Mesendoderm (in vitro differentiated cells): ENCODE results near the gene ACE2.
A peak's percentile ranks its signal among the peaks of the same experiment; 100 is the strongest.

Experiments
- DNase-seq: peaks from one replicate; pipeline ENCODE4 v3.0.0; 2013
- H2AK5ac ChIP-seq: 2 replicates; pipeline ENCODE4 v1.6.1; 2013; ENCODE audit warnings: low read length, inconsistent platforms
- H2BK120ac ChIP-seq: 2 replicates; pipeline ENCODE4 v1.6.1; 2013; ENCODE audit warnings: low read depth, mild to moderate bottlenecking, low read length, moderate library complexity, mixed read lengths
- H2BK15ac ChIP-seq: replicated peaks from 2 replicates; pipeline ENCODE4 v1.6.1; 2013; ENCODE audit warnings: low read depth, mild to moderate bottlenecking, moderate library complexity
- H2BK5ac ChIP-seq: 2 replicates; pipeline ENCODE4 v1.6.1; 2013; ENCODE audit warnings: low read length, inconsistent platforms
- H3K18ac ChIP-seq: 2 replicates; pipeline ENCODE4 v1.6.1; 2013; ENCODE audit warnings: mild to moderate bottlenecking, low read length, mixed read lengths
- H3K23ac ChIP-seq: one replicate; pipeline ENCODE4 v1.6.1; 2013; ENCODE audit warnings: low read length
- H3K27ac ChIP-seq: 2 replicates; pipeline ENCODE4 v1.5.1; 2013; ENCODE audit warnings: low read depth, mild to moderate bottlenecking, inconsistent platforms, low read length, moderate library complexity
- H3K27me3 ChIP-seq: 2 replicates; pipeline ENCODE4 v1.6.1; 2013; ENCODE audit warnings: low read length, control low read depth, mild to moderate bottlenecking, inconsistent platforms; ENCODE audit not compliant: insufficient read depth, poor library complexity
- H3K36me3 ChIP-seq: 2 replicates; pipeline ENCODE4 v1.6.1; 2013; ENCODE audit warnings: low read length, inconsistent platforms; ENCODE audit not compliant: control insufficient read depth, insufficient read depth
- H3K4ac ChIP-seq: one replicate; pipeline ENCODE4 v1.6.1; 2013; ENCODE audit warnings: low read depth, mild to moderate bottlenecking, low read length, moderate library complexity
- H3K4me1 ChIP-seq: 2 replicates; pipeline ENCODE4 v1.6.1; 2013; ENCODE audit warnings: low read depth, low read length, inconsistent platforms; ENCODE audit not compliant: control insufficient read depth
- H3K4me2 ChIP-seq: 2 replicates; pipeline ENCODE4 v1.6.1; 2013; ENCODE audit warnings: low read length
- H3K4me3 ChIP-seq: 2 replicates; pipeline ENCODE4 v1.5.1; 2013; ENCODE audit warnings: mild to moderate bottlenecking, low read length
- H3K56ac ChIP-seq: one replicate; pipeline ENCODE4 v1.6.1; 2013; ENCODE audit warnings: low read length
- H3K79me1 ChIP-seq: 2 replicates; pipeline ENCODE4 v1.6.1; 2013; ENCODE audit warnings: low read length, inconsistent platforms
- H3K79me2 ChIP-seq: 2 replicates; pipeline ENCODE4 v1.6.1; 2013; ENCODE audit warnings: mild to moderate bottlenecking, low read length; ENCODE audit not compliant: control insufficient read depth, insufficient read depth
- H3K9ac ChIP-seq: 2 replicates; pipeline ENCODE4 v1.6.1; 2013; ENCODE audit warnings: low read length, inconsistent platforms
- H4K5ac ChIP-seq: one replicate; pipeline ENCODE4 v1.6.1; 2013; ENCODE audit warnings: low read length
- H4K8ac ChIP-seq: one replicate; pipeline ENCODE4 v1.6.1; 2013; ENCODE audit warnings: low read depth, mild to moderate bottlenecking, control low read depth, low read length, moderate library complexity
- WGBS: extraction: QIAGEN DNeasy Blood & Tissue Kit; methylation state at CpG from one replicate; pipeline ENCODE4 v1.1.7; 2013; ENCODE audit warnings: low lambda C conversion rate, missing lambda C conversion rate; ENCODE audit not compliant: insufficient coverage; ENCODE audit errors: extremely low coverage; 5-methylcytosine and 5-hydroxymethylcytosine counted together

ACE2 gene

DNA sequence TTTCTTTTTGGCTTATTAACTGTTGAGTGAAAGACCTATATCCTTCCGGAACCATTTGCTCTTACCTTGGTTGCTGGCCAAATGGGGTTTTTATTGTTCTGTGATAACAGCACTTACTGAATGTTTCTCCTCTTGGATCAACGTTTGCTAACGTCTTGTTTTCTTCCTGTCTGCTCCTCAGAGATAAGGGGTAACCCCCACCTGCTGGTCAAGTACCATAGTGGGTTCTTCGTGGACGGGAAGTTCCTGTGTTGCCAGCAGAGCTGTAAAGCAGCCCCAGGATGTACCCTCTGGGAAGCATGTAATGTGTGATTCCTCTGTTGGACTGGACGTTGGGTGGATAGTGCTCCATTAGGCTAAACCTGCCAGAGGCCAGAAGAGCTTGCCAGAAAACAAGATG is 84.8 kb downstream of the ACE2 start:
- Histone ChIP-seq H4K8ac (no peak overlapping the region), H3K4me2 (no peak overlapping the region), H2BK15ac (no peak overlapping the region), H3K4me3 (no peak overlapping the region), H3K56ac (no peak overlapping the region), H2AK5ac (no peak overlapping the region), H3K36me3 (no peaks in the 10 kb centered on the region), H2BK5ac (no peak overlapping the region), H3K27me3 (no peaks in the 10 kb centered on the region), H4K5ac (no peak overlapping the region), H3K18ac (no peak overlapping the region), H3K9ac (no peak overlapping the region), H3K27ac (no peak overlapping the region), H3K79me1 (no peaks in the 10 kb centered on the region), H3K4me1 (no peaks in the 10 kb centered on the region), H3K4ac (no peak overlapping the region), H3K23ac (no peak overlapping the region), H2BK120ac (no peak overlapping the region), H3K79me2 (no peaks in the 10 kb centered on the region)
- DNase-seq = peak; percentile 59
- WGBS = no CpG with 5 or more reads among the region's 6 CpGs

DNA sequence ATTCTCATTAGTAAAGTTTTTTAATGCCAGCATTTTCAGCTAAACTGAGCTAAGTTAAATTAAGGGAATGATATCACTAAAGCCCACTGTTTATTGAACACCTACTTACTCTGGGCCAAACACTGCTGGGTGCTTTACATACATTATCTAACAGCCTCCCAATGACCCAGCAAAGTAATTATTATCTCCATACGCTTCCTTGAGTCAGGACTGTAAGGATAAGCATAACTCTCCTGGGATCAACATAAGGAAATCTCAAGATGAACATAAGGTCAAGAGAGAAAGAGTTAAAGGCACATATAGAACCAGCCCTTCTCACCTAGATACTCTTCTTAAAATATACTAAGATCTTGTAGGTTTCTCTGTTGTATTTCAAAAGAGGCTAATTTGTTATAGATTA is 86.5 kb downstream of the ACE2 start:
- Histone ChIP-seq H3K9ac (no peak overlapping the region), H3K23ac (no peak overlapping the region), H3K79me1 (no peaks in the 10 kb centered on the region), H2BK5ac (no peak overlapping the region), H2BK15ac (no peak overlapping the region), H3K4ac (no peak overlapping the region), H3K18ac (no peak overlapping the region), H3K4me3 (no peak overlapping the region), H3K4me1 (no peaks in the 10 kb centered on the region), H4K8ac (no peak overlapping the region), H2AK5ac (no peak overlapping the region), H3K27me3 (no peaks in the 10 kb centered on the region), H3K79me2 (no peaks in the 10 kb centered on the region), H3K27ac (no peak overlapping the region), H4K5ac (no peak overlapping the region), H2BK120ac (no peak overlapping the region), H3K56ac (no peak overlapping the region), H3K4me2 (no peak overlapping the region), H3K36me3 (no peaks in the 10 kb centered on the region)
- no CpG with 5 or more reads among the region's 1 CpG for WGBS
- DNase-seq = no peak

DNA sequence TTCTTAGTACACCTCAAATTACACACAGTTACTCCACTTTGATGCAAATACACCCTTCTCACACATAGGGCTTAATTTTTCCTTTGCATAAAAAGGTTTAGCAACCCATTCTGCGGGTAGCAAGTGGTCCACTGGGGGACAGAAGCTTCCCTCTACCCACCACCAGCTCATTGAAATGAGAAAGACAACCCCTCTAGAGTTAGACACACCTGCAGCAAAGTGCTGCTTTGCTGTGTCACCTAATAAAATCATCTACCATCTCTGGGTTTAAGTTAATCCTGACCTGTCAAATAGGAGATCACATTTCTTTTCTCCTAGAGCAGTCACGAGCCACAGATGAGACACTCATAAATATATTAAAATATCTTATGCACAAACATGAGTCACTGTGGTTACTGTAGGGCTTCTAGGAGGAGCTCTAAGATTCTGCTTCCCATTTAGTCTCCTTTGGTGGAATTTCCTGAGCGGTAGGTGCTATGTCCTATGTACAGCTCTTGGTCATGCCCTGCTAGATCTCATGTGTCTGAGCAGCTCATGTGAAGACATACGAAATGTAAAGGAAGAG is 88.3 kb downstream of the ACE2 start:
- H4K8ac ChIP-seq = no peak overlapping the region
- H3K9ac ChIP-seq = no peak overlapping the region
- no peak overlapping the region for H2BK120ac ChIP-seq
- H3K4ac ChIP-seq = no peak overlapping the region
- no peak overlapping the region for H2BK5ac ChIP-seq
- no peaks in the 10 kb centered on the region for H3K27me3 ChIP-seq
- H3K36me3 ChIP-seq = no peaks in the 10 kb centered on the region
- no peak overlapping the region for H2AK5ac ChIP-seq
- no peak overlapping the region for H3K23ac ChIP-seq
- no CpG with 5 or more reads among the region's 4 CpGs for WGBS
- DNase-seq = no peak
- H3K18ac ChIP-seq = no peak overlapping the region
- H2BK15ac ChIP-seq = no peak overlapping the region
- no peaks in the 10 kb centered on the region for H3K79me1 ChIP-seq
- H3K79me2 ChIP-seq = no peaks in the 10 kb centered on the region
- H3K4me1 ChIP-seq = no peaks in the 10 kb centered on the region
- H4K5ac ChIP-seq = no peak overlapping the region
- no peak overlapping the region for H3K56ac ChIP-seq
- no peak overlapping the region for H3K4me2 ChIP-seq
- no peak overlapping the region for H3K4me3 ChIP-seq
- no peak overlapping the region for H3K27ac ChIP-seq

DNA sequence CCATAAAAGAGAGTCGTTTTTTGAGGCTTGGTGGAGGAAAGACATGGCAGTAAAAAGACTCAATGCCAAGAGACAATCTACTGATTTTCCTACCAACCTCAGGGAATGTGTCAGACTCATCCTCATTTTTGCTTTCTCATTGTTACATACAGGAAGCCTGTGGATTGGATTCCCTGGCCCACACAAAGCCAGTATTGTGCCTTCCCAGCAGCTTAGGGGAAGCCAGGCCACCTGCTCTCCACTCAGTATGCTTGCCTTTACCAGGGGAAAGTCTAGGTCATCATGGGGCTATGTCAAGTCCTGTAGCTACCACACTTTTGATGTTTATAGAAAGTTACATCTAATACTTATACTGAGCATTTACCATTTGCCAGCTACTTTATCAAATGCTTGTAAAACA is 89.2 kb downstream of the ACE2 start:
- no peak overlapping the region for H2AK5ac ChIP-seq
- H3K4ac ChIP-seq = no peak overlapping the region
- no peak overlapping the region for H3K4me3 ChIP-seq
- no CpG with 5 or more reads among the region's 1 CpG for WGBS
- H3K27ac ChIP-seq = no peak overlapping the region
- no peaks in the 10 kb centered on the region for H3K79me2 ChIP-seq
- H3K9ac ChIP-seq = no peak overlapping the region
- H3K27me3 ChIP-seq = no peaks in the 10 kb centered on the region
- no peaks in the 10 kb centered on the region for H3K4me1 ChIP-seq
- no peak overlapping the region for H2BK120ac ChIP-seq
- no peak overlapping the region for H4K8ac ChIP-seq
- no peak overlapping the region for H3K4me2 ChIP-seq
- DNase-seq = peak; percentile 21
- H3K18ac ChIP-seq = no peak overlapping the region
- no peak overlapping the region for H3K56ac ChIP-seq
- no peaks in the 10 kb centered on the region for H3K79me1 ChIP-seq
- no peak overlapping the region for H3K23ac ChIP-seq
- H4K5ac ChIP-seq = no peak overlapping the region
- no peak overlapping the region for H2BK5ac ChIP-seq
- no peak overlapping the region for H2BK15ac ChIP-seq
- no peaks in the 10 kb centered on the region for H3K36me3 ChIP-seq
